Mammary epithelial cell (primary cell): ENCODE results near the gene PTPRA.

Experiments
- CTCF ChIP-seq, 2 donors: IDR thresholded peaks in 1 of 2; conservative IDR thresholded peaks in 1 of 2; 2 replicates each; pipeline ENCODE4 v1.5.1; 2011 to 2012; ENCODE audit warnings: inconsistent platforms in 2 of 2, low read length in 2 of 2, mild to moderate bottlenecking in 2 of 2, control low read depth in 1 of 2, low read depth in 1 of 2; ENCODE audit not compliant: insufficient read depth in 1 of 2; ENCODE audit errors: extremely low read depth in 1 of 2
- EZH2 ChIP-seq: IDR thresholded peaks from 2 replicates; pipeline ENCODE4 v1.6.1; 2012; ENCODE audit warnings: low read length, inconsistent platforms, borderline replicate concordance

GRCh38 chr20:2903686-2904085 lies 30.4 kb downstream of the PTPRA start:
- no peak for TF ChIP-seq CTCF (conservative IDR thresholded peaks at IDR 0.05 in 1 of 2, IDR thresholded peaks at IDR 0.05 in 1 of 2; ENCODE audit: extremely low read depth in 1 of 2, insufficient read depth in 1 of 2, low read depth in 1 of 2, low read length in 2 of 2)
- no peak for TF ChIP-seq EZH2
